T-cell (primary cell): ENCODE measurements around the gene HES6. TPM values are rescaled to one million over a fixed set of nuclear protein-coding genes. Genes with fewer than 3 reads are reported as not detected.
"Not testable (repeated sequence)": the region's sequence is repeated elsewhere in the genome, so short reads cannot be mapped to it uniquely, and the experiment has no call there.

Experiments
- ATAC-seq, 4 experiments: fragments of 200-7000 bp in 3 of 4; fragments of 150-1000 bp in 1 of 4; cut with Tn5 transposase; replicated peaks in 1 of 4; 1 replicate in 3 of 4; 2 replicates in 1 of 4; pipeline ENCODE4 v1.10.0; 2021; ENCODE audit warnings: moderate library complexity in 3 of 4, mild to moderate bottlenecking in 2 of 4, moderate number of reproducible peaks in 1 of 4
- CTCF ChIA-PET, 2 donors: fragments of 300-600 bp; sonication (Branson Sonifier 250); formaldehyde crosslinking; loops; one replicate each; lab custom pipeline; 2022; ENCODE audit warnings: antibody characterized with exemption in 2 of 2; lab: Charles Lee
- POLR2A ChIA-PET, 2 donors: fragments of 300-600 bp; sonication (Branson Sonifier 250); formaldehyde crosslinking; loops; one replicate each; lab custom pipeline; 2022; ENCODE audit warnings: antibody characterized with exemption in 2 of 2; lab: Charles Lee
- DNase-seq, 35 experiments: peaks; one replicate each; pipeline versions ENCODE4 v3.0.0 to v3.0.0-alpha.2; 2013 to 2023
- H3K27ac ChIP-seq: one replicate; pipeline ENCODE4 v1.5.1; 2013; ENCODE audit warnings: low read length
- H3K27me3 ChIP-seq, 2 experiments: replicated peaks in 1 of 2; 1 replicate in 1 of 2; 2 replicates in 1 of 2; pipeline versions ENCODE4 v1.6.1 to v1.7.0; 2013; ENCODE audit warnings: low read length in 1 of 2, mixed read lengths in 1 of 2; ENCODE audit not compliant: control insufficient read depth in 2 of 2, insufficient read depth in 2 of 2; ENCODE audit errors: extremely low read depth in 1 of 2
- H3K36me3 ChIP-seq, 2 donors: 1 replicate in 1 of 2; 2 replicates in 1 of 2; pipeline versions ENCODE4 v1.6.1 to v1.7.0; 2013; ENCODE audit warnings: low read length in 1 of 2; ENCODE audit not compliant: control insufficient read depth in 2 of 2, insufficient read depth in 1 of 2; ENCODE audit errors: extremely low read depth in 1 of 2
- H3K4me1 ChIP-seq, 2 experiments: 1 replicate in 1 of 2; 2 replicates in 1 of 2; pipeline versions ENCODE4 v1.6.1 to v1.7.0; 2013; ENCODE audit warnings: low read length in 2 of 2, mixed read lengths in 1 of 2; ENCODE audit not compliant: insufficient read depth in 2 of 2, control insufficient read depth in 1 of 2; ENCODE audit errors: extremely low read depth in 1 of 2
- H3K4me3 ChIP-seq, 2 donors: 1 replicate in 1 of 2; 2 replicates in 1 of 2; pipeline versions ENCODE4 v1.5.1 to v1.7.0; 2013; ENCODE audit warnings: mild to moderate bottlenecking in 2 of 2, low read length in 1 of 2, moderate library complexity in 1 of 2; ENCODE audit not compliant: control insufficient read depth in 1 of 2; ENCODE audit errors: extremely low read depth in 1 of 2
- H3K9me3 ChIP-seq: 2 replicates; pipeline ENCODE4 v1.7.0; 2013
- H3K27ac Mint-ChIP-seq, 2 donors: one replicate each; pipeline ENCODE4 v1.8.0; 2020 to 2021; ENCODE audit warnings: mild to moderate bottlenecking in 2 of 2, mixed read lengths in 2 of 2
- H3K27me3 Mint-ChIP-seq, 2 donors: one replicate each; pipeline ENCODE4 v1.8.0; 2021 to 2022; ENCODE audit warnings: mixed read lengths in 2 of 2
- H3K36me3 Mint-ChIP-seq: one replicate; pipeline ENCODE4 v1.8.0; 2021; ENCODE audit warnings: mixed read lengths
- H3K4me1 Mint-ChIP-seq, 3 donors: one replicate each; pipeline ENCODE4 v1.8.0; 2020 to 2022; ENCODE audit warnings: mixed read lengths in 3 of 3, mild to moderate bottlenecking in 1 of 3
- H3K4me3 Mint-ChIP-seq, 3 donors: one replicate each; pipeline ENCODE4 v1.8.0; 2020 to 2022; ENCODE audit warnings: mild to moderate bottlenecking in 3 of 3, mixed read lengths in 3 of 3, moderate library complexity in 3 of 3
- H3K9me3 Mint-ChIP-seq, 3 donors: one replicate each; pipeline ENCODE4 v1.8.0; 2020 to 2022; ENCODE audit warnings: mixed read lengths in 3 of 3
- WGBS: methylation state at CpG from one replicate; pipeline ENCODE4 v1.1.5; 2013; ENCODE audit warnings: missing lambda C conversion rate; ENCODE audit not compliant: insufficient coverage; 5-methylcytosine and 5-hydroxymethylcytosine counted together
- total RNA-seq, 35 experiments: library from RNA in 6 of 35; stranded (reverse) in 6 of 35; fragments of 120-200 nt in 1 of 35; gene quantifications; one replicate each; pipeline versions ENCODE4 v1.2.1 to v1.2.4 and lab custom pipeline; 2013 to 2026

Gene HES6
- total RNA-seq, 5 donors from 2014 or later (not counting 1 experiment from before 2014, with no cell fraction given): 1.7 to 3.6 (median 2.7) TPM

GRCh38 chr2:238280083-238280825 is 40.4 kb upstream of the HES6 start:
- Histone ChIP-seq H3K4me1 (peaks cover 0 to 9% of the 10 kb centered on the region in 2 experiments), H3K4me3 (no peak overlapping the region), H3K9me3 (no peaks in the 10 kb centered on the region), H3K27me3 (no peaks in the 10 kb centered on the region), H3K36me3 (peaks cover 0 to 23% of the 10 kb centered on the region in 2 donors), H3K27ac (no peak overlapping the region)
- no peak overlapping the region for H3K4me3 Mint-ChIP-seq
- H3K27me3 Mint-ChIP-seq: no peaks in the 10 kb centered on the region
- peaks cover 28 to 32% (median 28%) of the 10 kb centered on the region in 3 donors for H3K4me1 Mint-ChIP-seq
- H3K27ac Mint-ChIP-seq: no peak overlapping the region
- H3K9me3 Mint-ChIP-seq: no peaks in the 10 kb centered on the region
- ATAC-seq (no peak), DNase-seq (no peak)
- POLR2A ChIA-PET: no interaction called here
- WGBS: 92% methylated on average over 7 of the region's 12 CpGs
- peaks cover 16% of the 10 kb centered on the region for H3K36me3 Mint-ChIP-seq
- CTCF ChIA-PET: no interaction called here

GRCh38 chr2:238279324-238279682 is 39.5 kb upstream of the HES6 start:
- H3K36me3 Mint-ChIP-seq: peaks cover 25% of the 10 kb centered on the region
- no peaks in the 10 kb centered on the region for H3K9me3 Mint-ChIP-seq
- Histone ChIP-seq H3K9me3 (no peaks in the 10 kb centered on the region), H3K36me3 (peaks cover 3 to 29% of the 10 kb centered on the region in 2 donors), H3K27me3 (no peaks in the 10 kb centered on the region), H3K27ac (no peak overlapping the region), H3K4me3 (no peak overlapping the region), H3K4me1 (peaks cover 0 to 9% of the 10 kb centered on the region in 2 experiments)
- ChIA-PET CTCF (interaction anchor here in 1 of 2 donors (1.3 kb wide), 1 partner anchor 10 kb away, joined by 3 read pairs; the partner anchor contains the start of gene PER2), POLR2A (no interaction called here)
- H3K27me3 Mint-ChIP-seq: no peaks in the 10 kb centered on the region
- no peak for DNase-seq
- ATAC-seq: no peak
- no peak overlapping the region for H3K27ac Mint-ChIP-seq
- H3K4me3 Mint-ChIP-seq: no peak overlapping the region
- WGBS: 93% methylated on average over 5 of the region's 6 CpGs
- peaks cover 25 to 29% (median 25%) of the 10 kb centered on the region in 3 donors for H3K4me1 Mint-ChIP-seq

- no peaks in the 10 kb centered on the region for H3K27me3 ChIP-seq
- ChIA-PET CTCF (interaction anchor here in 1 of 2 donors (1.3 kb wide), 1 partner anchor 10 kb away, joined by 3 read pairs; the partner anchor contains the start of gene PER2), POLR2A (no interaction called here)
- no peak overlapping the region for H3K27ac Mint-ChIP-seq
- no peaks in the 10 kb centered on the region for H3K9me3 ChIP-seq
- no peak overlapping the region for H3K27ac ChIP-seq
- no peaks in the 10 kb centered on the region for H3K27me3 Mint-ChIP-seq
- ATAC-seq (no peak), DNase-seq (no peak)
- 90% methylated on average over 7 of the region's 9 CpGs for WGBS
- no peak overlapping the region for H3K4me3 Mint-ChIP-seq
- H3K36me3 ChIP-seq: peaks cover 6 to 35% of the 10 kb centered on the region in 2 donors
- peaks cover 28% of the 10 kb centered on the region for H3K36me3 Mint-ChIP-seq
- H3K9me3 Mint-ChIP-seq: no peaks in the 10 kb centered on the region
- peaks cover 23 to 24% (median 24%) of the 10 kb centered on the region in 3 donors for H3K4me1 Mint-ChIP-seq
- H3K4me3 ChIP-seq: no peak overlapping the region
- peaks cover 0 to 9% of the 10 kb centered on the region in 2 experiments for H3K4me1 ChIP-seq
These were observed 38.9 kb upstream of the HES6 start for GRCh38 chr2:238278626-238279323.

- Mint-ChIP-seq H3K27ac (no peak overlapping the region), H3K27me3 (no peaks in the 10 kb centered on the region), H3K9me3 (no peaks in the 10 kb centered on the region), H3K4me3 (no peak overlapping the region), H3K36me3 (peaks cover 30% of the 10 kb centered on the region), H3K4me1 (peaks cover 14 to 16% (median 14%) of the 10 kb centered on the region in 3 donors)
- Histone ChIP-seq H3K27me3 (no peaks in the 10 kb centered on the region), H3K4me3 (no peak overlapping the region), H3K36me3 (peaks cover 6 to 42% of the 10 kb centered on the region in 2 donors), H3K9me3 (no peaks in the 10 kb centered on the region), H3K27ac (no peak overlapping the region), H3K4me1 (peaks cover 0 to 4% of the 10 kb centered on the region in 2 experiments)
- 98% methylated on average over 9 of the region's 15 CpGs for WGBS
- ATAC-seq (no peak), DNase-seq (no peak)
- ChIA-PET POLR2A (no interaction called here), CTCF (interaction anchor here (0.5 to 1.3 kb wide), 2 partner anchors 11 to 1115 kb away, joined by 3 read pairs; partner anchors contain the start of gene PER2 (in 1 of the 2))
These were observed 37.9 kb upstream of the HES6 start for GRCh38 chr2:238277695-238278094.

GRCh38 chr2:238274152-238274865 is 34.5 kb upstream of the HES6 start:
- ChIA-PET POLR2A (no interaction called here), CTCF (no interaction called here)
- peaks cover 46% of the 10 kb centered on the region for H3K36me3 Mint-ChIP-seq
- H3K4me3 ChIP-seq: no peak overlapping the region
- H3K9me3 ChIP-seq: no peaks in the 10 kb centered on the region
- no peak for ATAC-seq
- peaks cover 0 to 3% of the 10 kb centered on the region in 2 experiments for H3K4me1 ChIP-seq
- H3K27ac Mint-ChIP-seq: no peak overlapping the region
- H3K4me1 Mint-ChIP-seq: no peaks in the 10 kb centered on the region
- no peaks in the 10 kb centered on the region for H3K27me3 ChIP-seq
- DNase-seq: no peak
- H3K27ac ChIP-seq: no peak overlapping the region
- no peak overlapping the region for H3K4me3 Mint-ChIP-seq
- H3K9me3 Mint-ChIP-seq: no peaks in the 10 kb centered on the region
- peaks cover 6 to 65% of the 10 kb centered on the region in 2 donors for H3K36me3 ChIP-seq
- no peaks in the 10 kb centered on the region for H3K27me3 Mint-ChIP-seq
- WGBS: 94% methylated on average over 15 of the region's 20 CpGs

GRCh38 chr2:238273433-238273832 is 33.6 kb upstream of the HES6 start:
- H3K27ac Mint-ChIP-seq, CTCF ChIA-PET, H3K4me3 Mint-ChIP-seq, DNase-seq, H3K27me3 Mint-ChIP-seq, ATAC-seq, H3K9me3 ChIP-seq, H3K9me3 Mint-ChIP-seq, H3K4me3 ChIP-seq, H3K27me3 ChIP-seq, H3K27ac ChIP-seq, H3K4me1 Mint-ChIP-seq, H3K4me1 ChIP-seq: not testable (repeated sequence)
- no CpG with 5 or more reads among the region's 10 CpGs for WGBS
- peaks cover 49% of the 10 kb centered on the region for H3K36me3 Mint-ChIP-seq
- POLR2A ChIA-PET: interaction anchor here in 1 of 2 donors (0.7 kb wide), 1 partner anchor 14 kb away, joined by 3 read pairs; no protein-coding TSS in a partner anchor
- H3K36me3 ChIP-seq: peaks cover 9 to 65% of the 10 kb centered on the region in 2 donors
